GM19395 (cell line): Measurements from ENCODE around the gene ASPSCR1.

Source experiments
- ATAC-seq: cut with Tn5 transposase; IDR thresholded peaks from one replicate; pipeline ENCODE4 v1.9.1; 2021; ENCODE audit warnings: mild to moderate bottlenecking, moderate library complexity; ENCODE audit not compliant: unreplicated experiment

ASPSCR1 gene

GRCh38 chr17:81996232-81996756 lies 18.9 kb downstream of the ASPSCR1 start:
- no peak for ATAC-seq

- no peak for ATAC-seq
These were observed 19.5 kb downstream of the ASPSCR1 start for GRCh38 chr17:81996757-81997441.

GRCh38 chr17:81998212-81998611 lies 20.8 kb downstream of the ASPSCR1 start:
- no peak for ATAC-seq

GRCh38 chr17:81998691-81999438 lies 21.4 kb downstream of the ASPSCR1 start:
- ATAC-seq, result no peak

- no peak for ATAC-seq
These were observed 22.2 kb downstream of the ASPSCR1 start for GRCh38 chr17:81999587-81999975.

- ATAC-seq, result no peak
These were observed 22.8 kb downstream of the ASPSCR1 start for GRCh38 chr17:81999976-82000802.

GRCh38 chr17:82000803-82001570 lies 23.6 kb downstream of the ASPSCR1 start:
- ATAC-seq, result no peak

GRCh38 chr17:82001571-82002056 lies 24.2 kb downstream of the ASPSCR1 start:
- ATAC-seq, result no peak

GRCh38 chr17:82003411-82004381 lies 26.3 kb downstream of the ASPSCR1 start:
- ATAC-seq, result no peak

GRCh38 chr17:82004517-82005455 lies 27.4 kb downstream of the ASPSCR1 start:
- ATAC-seq, result no peak

- no peak for ATAC-seq
These were observed 28.4 kb downstream of the ASPSCR1 start for GRCh38 chr17:82005701-82006348.

GRCh38 chr17:82006468-82007227 lies 29.2 kb downstream of the ASPSCR1 start:
- no peak for ATAC-seq

- no peak for ATAC-seq
These were observed 29.7 kb downstream of the ASPSCR1 start for GRCh38 chr17:82007228-82007494.

- ATAC-seq, result no peak
These were observed 30.2 kb downstream of the ASPSCR1 start for GRCh38 chr17:82007495-82008257.

- ATAC-seq, result no peak
These were observed 31.0 kb downstream of the ASPSCR1 start for GRCh38 chr17:82008258-82008940.

GRCh38 chr17:82008941-82009405 lies 31.5 kb downstream of the ASPSCR1 start:
- ATAC-seq, result no peak
